Measurements from ENCODE around the gene CCDC106.

Gene CCDC106

DNA sequence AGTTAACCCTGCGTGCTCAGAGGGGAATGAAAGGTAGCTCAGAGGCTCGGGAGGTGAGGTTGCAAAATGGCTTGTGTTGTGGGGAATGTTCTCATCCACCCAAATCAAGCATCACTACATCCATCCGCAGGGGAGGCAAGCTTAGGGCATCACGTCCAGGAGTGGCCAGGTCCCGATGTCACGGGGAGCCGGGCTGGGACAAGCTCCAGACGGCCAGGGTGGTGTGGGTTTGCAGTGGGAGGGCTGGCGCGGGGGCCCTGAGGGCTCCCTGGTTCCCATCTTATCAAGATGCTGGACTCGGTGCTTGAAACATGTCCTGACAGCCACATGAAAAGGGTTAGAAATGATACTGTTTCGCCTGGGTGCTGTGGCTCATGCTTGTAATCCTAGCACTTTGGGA, 52.8 kb downstream of the CCDC106 start:
- DNase-seq, result no peak

DNA sequence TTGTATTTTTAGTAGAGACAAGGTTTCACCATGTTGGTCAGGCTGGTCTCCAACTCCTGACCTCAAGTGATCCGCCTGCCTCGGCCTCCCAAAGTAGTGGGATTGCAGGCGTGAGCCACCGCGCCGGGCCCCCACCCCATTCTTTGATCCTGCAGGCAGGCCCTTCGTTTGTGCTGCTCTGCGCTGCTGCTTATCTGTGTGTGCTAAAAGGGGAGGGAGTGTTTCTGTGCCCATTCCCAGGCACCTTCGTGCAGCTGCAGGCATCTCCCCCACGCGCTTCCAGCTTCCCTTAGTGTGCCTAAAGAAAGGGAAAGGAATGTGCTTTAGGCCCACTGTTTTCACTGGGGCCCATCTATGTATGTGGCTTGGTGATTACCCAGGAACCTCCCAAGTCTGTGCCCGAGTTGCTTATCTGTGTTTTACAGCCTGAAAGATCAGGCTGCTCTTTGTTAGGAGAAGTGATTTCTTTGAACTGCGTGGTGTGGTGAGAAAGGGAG, 54.2 kb downstream of the CCDC106 start:
- no peak for DNase-seq

Data from CD4-positive, alpha-beta T cell treated with Interleukin-6 for 4 hours (primary cell).